ENCODE measurements around the gene SRF.

- TF ChIP-seq CTCF (conservative IDR thresholded peaks at IDR 0.05) (no peak), EZH2 (IDR thresholded peaks at IDR 0.05; ENCODE audit: low read depth) (no peak)
These were observed 636 bp downstream of the SRF start for GRCh38 chr6:43171707-43172103.
